ENCODE measurements around the gene MRTFA. TPM values are rescaled to one million over a fixed set of nuclear protein-coding genes. Genes with fewer than 3 reads are reported as not detected.

Gene MRTFA
- total RNA-seq, 1 experiment from 2014 or later: 44.7 TPM

GRCh38 chr22:40507491-40507890 lies 129.0 kb downstream of the MRTFA start:
- Histone ChIP-seq H3K4me1 (replicated peaks; ENCODE audit: insufficient read depth) (peaks cover 74% of the 10 kb centered on the region), H3K27me3 (ENCODE audit: insufficient read depth, low read depth) (no peaks in the 10 kb centered on the region), H3K79me2 (ENCODE audit: low read depth) (peaks cover 68% of the 10 kb centered on the region), H3K9me3 (ENCODE audit: insufficient read depth, low read depth) (0 out of 2 replicates have a peak, but pooled peaks cover 5% of the 10 kb centered on the region), H3F3A (ENCODE audit: insufficient read depth, low read depth) (peaks cover 71% of the 10 kb centered on the region), H3K9me2 (ENCODE audit: insufficient read depth) (no peaks in the 10 kb centered on the region; the same call in 1 of the 2 replicates), H2AFZ (no peak overlapping the region), H4K20me1 (ENCODE audit: insufficient read depth) (no peaks in the 10 kb centered on the region), H3K4me3 (no peak overlapping the region), H3K27ac (peak overlapping the region; percentile 94), H3K4me2 (no peak overlapping the region), H3K36me3 (ENCODE audit: low read depth) (no peaks in the 10 kb centered on the region)
- no peak for DNase-seq
- TF ChIP-seq EZH2 (IDR thresholded peaks at IDR 0.05; ENCODE audit: low read depth): no peak
- TF ChIP-seq, protein P1, sequence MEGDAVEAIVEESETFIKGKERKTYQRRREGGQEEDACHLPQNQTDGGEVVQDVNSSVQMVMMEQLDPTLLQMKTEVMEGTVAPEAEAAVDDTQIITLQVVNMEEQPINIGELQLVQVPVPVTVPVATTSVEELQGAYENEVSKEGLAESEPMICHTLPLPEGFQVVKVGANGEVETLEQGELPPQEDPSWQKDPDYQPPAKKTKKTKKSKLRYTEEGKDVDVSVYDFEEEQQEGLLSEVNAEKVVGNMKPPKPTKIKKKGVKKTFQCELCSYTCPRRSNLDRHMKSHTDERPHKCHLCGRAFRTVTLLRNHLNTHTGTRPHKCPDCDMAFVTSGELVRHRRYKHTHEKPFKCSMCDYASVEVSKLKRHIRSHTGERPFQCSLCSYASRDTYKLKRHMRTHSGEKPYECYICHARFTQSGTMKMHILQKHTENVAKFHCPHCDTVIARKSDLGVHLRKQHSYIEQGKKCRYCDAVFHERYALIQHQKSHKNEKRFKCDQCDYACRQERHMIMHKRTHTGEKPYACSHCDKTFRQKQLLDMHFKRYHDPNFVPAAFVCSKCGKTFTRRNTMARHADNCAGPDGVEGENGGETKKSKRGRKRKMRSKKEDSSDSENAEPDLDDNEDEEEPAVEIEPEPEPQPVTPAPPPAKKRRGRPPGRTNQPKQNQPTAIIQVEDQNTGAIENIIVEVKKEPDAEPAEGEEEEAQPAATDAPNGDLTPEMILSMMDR (conservative IDR thresholded peaks at IDR 0.05): no peak
- POLR2A ChIA-PET (ENCODE audit: unreplicated experiment): interaction anchor here (0.7 kb wide), 1 partner anchor 873 kb away, joined by 7 read pairs; no protein-coding TSS in a partner anchor
- BruUV-seq (replicated peaks): no TSS peak
- CTCF ChIA-PET: interaction anchor here (0.7 kb wide), 1 partner anchor 152 kb away, joined by 12 read pairs; no protein-coding TSS in a partner anchor
- intact Hi-C loops (cut with micrococcal nuclease; ENCODE audit: unreplicated experiment): no loop called here

DNA sequence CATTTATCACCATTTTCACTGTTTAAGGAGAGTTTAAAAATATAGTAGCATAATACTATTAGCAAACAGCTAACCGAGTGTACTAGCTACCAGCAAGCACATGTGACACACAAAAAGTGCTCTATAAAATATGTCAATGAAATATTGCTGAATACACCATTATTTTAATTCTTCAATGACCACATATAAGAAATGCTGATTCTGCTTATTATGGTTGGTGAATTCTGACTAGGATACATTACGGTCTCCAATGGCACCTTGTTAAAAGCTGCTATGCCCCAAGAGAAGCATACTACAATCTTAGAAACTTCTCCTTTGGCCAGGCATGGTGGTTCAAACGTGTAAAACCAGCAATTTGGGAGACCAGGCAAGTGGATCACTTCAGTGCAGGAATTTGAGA lies 129.8 kb downstream of the MRTFA start:
- H3K79me2 ChIP-seq (ENCODE audit: low read depth): peaks cover 61% of the 10 kb centered on the region
- ChIA-PET POLR2A (ENCODE audit: unreplicated experiment) (interaction anchor here (0.7 kb wide), 1 partner anchor 872 kb away, joined by 7 read pairs; no protein-coding TSS in a partner anchor), CTCF (no interaction called here)
- no peak overlapping the region for H2AFZ ChIP-seq
- H3K4me1 ChIP-seq (replicated peaks; ENCODE audit: insufficient read depth): peaks cover 66% of the 10 kb centered on the region
- H3K27ac ChIP-seq: peak overlapping the region; percentile 94
- H3K4me3 ChIP-seq: no peak overlapping the region
- TF ChIP-seq EZH2 (IDR thresholded peaks at IDR 0.05; ENCODE audit: low read depth): no peak
- TF ChIP-seq, protein P1 (conservative IDR thresholded peaks at IDR 0.05): no peak
- intact Hi-C loops (cut with micrococcal nuclease; ENCODE audit: unreplicated experiment): no loop called here
- no TSS peak for BruUV-seq (replicated peaks)
- H3F3A ChIP-seq (ENCODE audit: insufficient read depth, low read depth): peaks cover 63% of the 10 kb centered on the region
- no peaks in the 10 kb centered on the region for H3K27me3 ChIP-seq (ENCODE audit: insufficient read depth, low read depth)
- H3K36me3 ChIP-seq (ENCODE audit: low read depth): no peaks in the 10 kb centered on the region
- no peak overlapping the region for H3K4me2 ChIP-seq
- no peaks in the 10 kb centered on the region for H4K20me1 ChIP-seq (ENCODE audit: insufficient read depth)
- no peak for DNase-seq
- 0 out of 2 replicates have a peak, but pooled peaks cover 5% of the 10 kb centered on the region for H3K9me3 ChIP-seq (ENCODE audit: insufficient read depth, low read depth)
- H3K9me2 ChIP-seq (ENCODE audit: insufficient read depth): no peaks in the 10 kb centered on the region; the same call in 1 of the 2 replicates

GRCh38 chr22:40504285-40505249 lies 132.0 kb downstream of the MRTFA start:
- Histone ChIP-seq H4K20me1 (ENCODE audit: insufficient read depth) (no peaks in the 10 kb centered on the region), H3K4me1 (replicated peaks; ENCODE audit: insufficient read depth) (peaks cover 54% of the 10 kb centered on the region), H3K9me3 (ENCODE audit: insufficient read depth, low read depth) (0 out of 2 replicates have a peak, but pooled peaks cover 5% of the 10 kb centered on the region), H3K4me3 (no peak overlapping the region), H3K4me2 (peak overlapping the region; percentile 6; the same call in 1 of the 2 replicates), H3F3A (ENCODE audit: insufficient read depth, low read depth) (peaks cover 48% of the 10 kb centered on the region), H3K36me3 (ENCODE audit: low read depth) (no peaks in the 10 kb centered on the region), H3K9me2 (ENCODE audit: insufficient read depth) (no peaks in the 10 kb centered on the region; the same call in 1 of the 2 replicates), H2AFZ (no peak overlapping the region), H3K79me2 (ENCODE audit: low read depth) (peaks cover 47% of the 10 kb centered on the region), H3K27me3 (ENCODE audit: insufficient read depth, low read depth) (no peaks in the 10 kb centered on the region), H3K27ac (peak overlapping the region; percentile 48)
- ChIA-PET CTCF (no interaction called here), POLR2A (ENCODE audit: unreplicated experiment) (interaction anchor here (0.6 kb wide), 1 partner anchor 148 kb away, joined by 7 read pairs; no protein-coding TSS in a partner anchor)
- no peak for DNase-seq
- TF ChIP-seq EZH2 (IDR thresholded peaks at IDR 0.05; ENCODE audit: low read depth): no peak
- TF ChIP-seq, protein P1 (conservative IDR thresholded peaks at IDR 0.05): no peak
- intact Hi-C loops (cut with micrococcal nuclease; ENCODE audit: unreplicated experiment): no loop called here
- BruUV-seq (replicated peaks): no TSS peak

All from PC-9 (cell line).